ENCODE results near the gene TDRD7.

DNA sequence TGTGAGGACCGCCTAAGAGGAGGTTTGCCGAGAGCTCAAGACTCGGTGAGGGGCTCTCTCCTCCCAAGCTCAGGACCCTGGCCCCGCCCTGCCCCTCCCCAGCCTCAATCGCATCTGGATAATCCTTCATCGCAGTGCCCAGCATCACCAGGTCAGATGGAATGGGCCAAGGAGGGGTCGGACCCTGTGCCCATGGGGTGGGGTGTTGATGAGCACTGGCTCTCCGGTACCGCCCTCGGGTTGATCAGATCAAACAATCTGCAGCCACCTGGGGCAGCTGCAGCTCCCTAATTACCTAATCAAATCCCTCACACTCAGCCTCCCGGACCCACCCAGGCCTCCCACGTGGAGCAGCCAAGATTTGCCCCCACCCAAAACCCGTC is 24.4 kb upstream of the TDRD7 start:
- TF ChIP-seq EP300 (IDR thresholded peaks at IDR 0.05; ENCODE audit: borderline replicate concordance in 1 of 2, low read depth in 1 of 2, low read length in 1 of 2) = no peak
- no peak for TF ChIP-seq TAF1 (IDR thresholded peaks at IDR 0.05; ENCODE audit: borderline replicate concordance, low read depth, low read length)
- TF ChIP-seq, protein P1, sequence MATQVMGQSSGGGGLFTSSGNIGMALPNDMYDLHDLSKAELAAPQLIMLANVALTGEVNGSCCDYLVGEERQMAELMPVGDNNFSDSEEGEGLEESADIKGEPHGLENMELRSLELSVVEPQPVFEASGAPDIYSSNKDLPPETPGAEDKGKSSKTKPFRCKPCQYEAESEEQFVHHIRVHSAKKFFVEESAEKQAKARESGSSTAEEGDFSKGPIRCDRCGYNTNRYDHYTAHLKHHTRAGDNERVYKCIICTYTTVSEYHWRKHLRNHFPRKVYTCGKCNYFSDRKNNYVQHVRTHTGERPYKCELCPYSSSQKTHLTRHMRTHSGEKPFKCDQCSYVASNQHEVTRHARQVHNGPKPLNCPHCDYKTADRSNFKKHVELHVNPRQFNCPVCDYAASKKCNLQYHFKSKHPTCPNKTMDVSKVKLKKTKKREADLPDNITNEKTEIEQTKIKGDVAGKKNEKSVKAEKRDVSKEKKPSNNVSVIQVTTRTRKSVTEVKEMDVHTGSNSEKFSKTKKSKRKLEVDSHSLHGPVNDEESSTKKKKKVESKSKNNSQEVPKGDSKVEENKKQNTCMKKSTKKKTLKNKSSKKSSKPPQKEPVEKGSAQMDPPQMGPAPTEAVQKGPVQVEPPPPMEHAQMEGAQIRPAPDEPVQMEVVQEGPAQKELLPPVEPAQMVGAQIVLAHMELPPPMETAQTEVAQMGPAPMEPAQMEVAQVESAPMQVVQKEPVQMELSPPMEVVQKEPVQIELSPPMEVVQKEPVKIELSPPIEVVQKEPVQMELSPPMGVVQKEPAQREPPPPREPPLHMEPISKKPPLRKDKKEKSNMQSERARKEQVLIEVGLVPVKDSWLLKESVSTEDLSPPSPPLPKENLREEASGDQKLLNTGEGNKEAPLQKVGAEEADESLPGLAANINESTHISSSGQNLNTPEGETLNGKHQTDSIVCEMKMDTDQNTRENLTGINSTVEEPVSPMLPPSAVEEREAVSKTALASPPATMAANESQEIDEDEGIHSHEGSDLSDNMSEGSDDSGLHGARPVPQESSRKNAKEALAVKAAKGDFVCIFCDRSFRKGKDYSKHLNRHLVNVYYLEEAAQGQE (IDR thresholded peaks at IDR 0.05; ENCODE audit: low read depth, low read length) = no peak
- TF ChIP-seq POLR2AphosphoS5 (IDR thresholded peaks at IDR 0.05; ENCODE audit: low read depth, low read length) = no peak
- TF ChIP-seq, protein P2, sequence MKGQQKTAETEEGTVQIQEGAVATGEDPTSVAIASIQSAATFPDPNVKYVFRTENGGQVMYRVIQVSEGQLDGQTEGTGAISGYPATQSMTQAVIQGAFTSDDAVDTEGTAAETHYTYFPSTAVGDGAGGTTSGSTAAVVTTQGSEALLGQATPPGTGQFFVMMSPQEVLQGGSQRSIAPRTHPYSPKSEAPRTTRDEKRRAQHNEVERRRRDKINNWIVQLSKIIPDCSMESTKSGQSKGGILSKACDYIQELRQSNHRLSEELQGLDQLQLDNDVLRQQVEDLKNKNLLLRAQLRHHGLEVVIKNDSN (IDR thresholded peaks at IDR 0.05; ENCODE audit: borderline replicate concordance, low read depth) = no peak
- TF ChIP-seq, protein P3, sequence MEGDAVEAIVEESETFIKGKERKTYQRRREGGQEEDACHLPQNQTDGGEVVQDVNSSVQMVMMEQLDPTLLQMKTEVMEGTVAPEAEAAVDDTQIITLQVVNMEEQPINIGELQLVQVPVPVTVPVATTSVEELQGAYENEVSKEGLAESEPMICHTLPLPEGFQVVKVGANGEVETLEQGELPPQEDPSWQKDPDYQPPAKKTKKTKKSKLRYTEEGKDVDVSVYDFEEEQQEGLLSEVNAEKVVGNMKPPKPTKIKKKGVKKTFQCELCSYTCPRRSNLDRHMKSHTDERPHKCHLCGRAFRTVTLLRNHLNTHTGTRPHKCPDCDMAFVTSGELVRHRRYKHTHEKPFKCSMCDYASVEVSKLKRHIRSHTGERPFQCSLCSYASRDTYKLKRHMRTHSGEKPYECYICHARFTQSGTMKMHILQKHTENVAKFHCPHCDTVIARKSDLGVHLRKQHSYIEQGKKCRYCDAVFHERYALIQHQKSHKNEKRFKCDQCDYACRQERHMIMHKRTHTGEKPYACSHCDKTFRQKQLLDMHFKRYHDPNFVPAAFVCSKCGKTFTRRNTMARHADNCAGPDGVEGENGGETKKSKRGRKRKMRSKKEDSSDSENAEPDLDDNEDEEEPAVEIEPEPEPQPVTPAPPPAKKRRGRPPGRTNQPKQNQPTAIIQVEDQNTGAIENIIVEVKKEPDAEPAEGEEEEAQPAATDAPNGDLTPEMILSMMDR (IDR thresholded peaks at IDR 0.05) = no peak
- no peak for TF ChIP-seq NRF1 (IDR thresholded peaks at IDR 0.05; ENCODE audit: low read depth, low read length)

Data from SK-N-SH (cell line).